ENCODE measurements around the gene LZTS3.
"Not testable (repeated sequence)": the region's sequence is repeated elsewhere in the genome, so short reads cannot be mapped to it uniquely, and the experiment has no call there.

LZTS3 gene

DNA sequence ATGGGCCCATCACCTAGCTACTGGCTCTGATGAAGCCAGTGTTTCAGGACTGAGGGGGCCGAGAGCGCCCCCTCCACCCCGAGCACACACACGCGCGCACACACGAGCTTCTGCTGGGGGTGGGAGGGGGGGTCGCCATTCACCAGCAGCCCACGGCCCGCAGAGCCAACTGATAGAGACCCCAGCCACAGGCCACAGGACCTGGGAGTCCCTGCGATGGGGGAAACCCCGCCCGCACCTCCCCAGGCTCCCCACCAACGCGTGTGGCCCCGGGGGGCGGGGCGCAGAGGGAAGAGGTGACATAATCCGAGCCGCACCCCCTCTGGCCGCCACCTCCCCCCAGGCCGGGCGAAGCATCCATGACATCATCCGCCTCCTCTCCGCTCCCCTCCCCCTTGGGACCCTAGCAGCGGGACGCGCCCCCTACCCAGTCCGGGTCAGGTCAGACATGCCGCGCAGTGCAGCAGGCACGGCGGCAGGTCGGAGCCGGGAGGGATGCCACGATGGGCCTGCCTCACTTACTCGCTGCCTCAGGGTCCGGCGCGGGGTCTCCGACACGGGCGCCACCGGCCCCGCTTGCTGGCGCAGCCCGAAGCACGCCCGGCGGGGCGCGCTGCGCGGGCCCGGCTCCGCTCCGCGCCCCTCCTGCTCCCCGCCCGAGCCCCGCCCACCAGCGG, at the start of gene LZTS3:
Gene LZTS3 (minus strand): TSS at position 617 of the 677 bp plus-strand sequence. CDS start 6,386 bp downstream, outside the sequence.
- peak; percentile 49 to 66 for DNase-seq

DNA sequence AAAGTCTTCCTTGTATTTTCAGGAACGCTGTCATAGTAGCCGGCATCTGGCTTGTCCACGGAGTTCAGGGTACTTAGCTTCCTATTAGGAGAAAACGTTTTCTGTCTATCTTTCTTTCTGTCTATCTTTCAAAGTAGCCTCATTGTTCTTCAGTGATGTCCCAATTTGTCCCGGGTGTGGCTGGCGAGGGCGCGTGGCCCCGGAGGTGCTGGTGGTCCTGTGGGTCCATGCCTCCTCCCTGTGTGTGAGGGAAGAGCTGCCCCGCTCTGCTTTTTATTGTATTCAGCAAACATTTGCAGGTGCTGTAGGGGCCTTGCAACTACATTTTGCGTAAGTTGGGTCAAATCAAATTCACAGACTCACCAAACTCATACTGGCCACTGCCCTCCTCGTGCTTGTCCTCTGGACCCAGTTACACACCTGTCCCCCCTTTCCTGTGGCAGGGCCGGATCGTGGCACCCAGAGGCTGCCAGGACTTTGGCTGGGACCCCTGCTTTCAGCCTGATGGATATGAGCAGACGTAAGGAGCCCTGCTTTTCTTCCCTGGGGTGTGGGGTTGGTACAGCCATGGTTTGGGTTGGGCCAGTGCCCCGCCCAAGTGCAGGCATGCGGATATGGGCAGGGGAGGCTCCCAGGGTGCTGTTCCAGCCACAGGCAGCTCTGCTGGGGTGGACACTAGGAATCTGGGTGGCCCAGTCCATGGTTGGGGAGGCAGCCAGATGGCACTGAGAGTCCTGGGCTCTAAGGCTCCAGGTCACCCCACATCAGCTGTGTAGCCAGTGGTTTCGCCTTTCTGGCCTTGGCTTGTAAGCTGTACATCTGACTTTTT, 48.3 kb upstream of the LZTS3 start:
- DNase-seq = no peak

DNA sequence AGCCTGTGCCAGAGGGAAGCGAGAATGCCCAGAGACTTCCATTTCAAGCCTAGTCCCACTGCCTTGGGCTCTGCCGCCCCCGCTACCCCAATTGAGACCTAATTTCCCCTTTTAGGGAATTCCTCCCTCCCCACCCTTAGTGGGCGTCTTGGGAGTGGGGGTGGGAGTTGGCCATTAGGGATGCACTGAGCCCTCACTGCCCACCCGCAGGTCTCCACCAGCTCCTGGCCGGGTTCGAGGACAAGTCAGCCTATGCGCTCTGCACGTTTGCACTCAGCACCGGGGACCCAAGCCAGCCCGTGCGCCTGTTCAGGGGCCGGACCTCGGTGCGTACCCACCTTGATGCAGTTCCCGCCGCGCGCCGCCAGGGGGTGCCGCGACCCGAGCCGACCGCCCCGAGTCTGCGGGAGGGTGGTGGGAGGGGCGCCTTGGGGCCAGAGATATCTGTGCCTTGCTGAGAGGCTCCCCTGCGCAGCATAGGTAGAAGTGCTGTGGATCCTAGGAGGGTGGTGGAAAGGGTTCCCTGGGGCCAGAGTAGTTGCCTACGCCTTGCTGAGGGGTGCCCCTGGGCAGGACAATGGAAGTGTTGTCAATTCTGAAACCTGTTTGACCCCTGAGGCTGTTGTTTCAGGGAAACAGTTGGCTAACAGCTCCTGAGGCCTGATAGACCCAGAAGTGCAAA, 45.1 kb upstream of the LZTS3 start:
- DNase-seq = peak; percentile 66 to 73

DNA sequence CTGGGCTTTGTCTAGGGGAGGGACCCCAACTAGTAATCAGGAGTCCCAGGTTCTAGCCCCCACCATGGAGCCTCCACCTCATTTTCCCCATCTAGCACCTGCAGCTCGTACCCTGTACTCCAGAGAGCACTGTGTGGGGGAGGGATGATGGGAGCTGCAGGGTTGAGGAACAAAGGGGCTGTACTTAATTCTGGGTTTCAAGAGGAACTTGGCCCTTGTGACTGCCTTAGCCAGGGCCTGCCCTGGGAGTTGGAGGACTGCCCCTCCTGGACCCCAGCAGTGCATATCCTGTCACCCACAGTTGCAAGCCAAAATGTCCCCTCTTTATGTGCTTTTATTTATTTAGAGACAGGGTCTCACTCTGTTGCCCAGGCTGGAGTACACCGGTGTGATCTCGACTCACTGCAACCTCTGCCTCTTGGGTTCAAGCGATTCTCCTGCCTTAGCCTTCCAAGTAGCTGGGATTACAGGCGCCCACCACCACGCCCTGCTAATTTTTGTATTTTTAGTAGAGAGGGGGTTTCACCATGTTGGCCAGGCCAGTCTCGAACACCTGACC, 42.1 kb upstream of the LZTS3 start:
- DNase-seq = not testable (repeated sequence)

DNA sequence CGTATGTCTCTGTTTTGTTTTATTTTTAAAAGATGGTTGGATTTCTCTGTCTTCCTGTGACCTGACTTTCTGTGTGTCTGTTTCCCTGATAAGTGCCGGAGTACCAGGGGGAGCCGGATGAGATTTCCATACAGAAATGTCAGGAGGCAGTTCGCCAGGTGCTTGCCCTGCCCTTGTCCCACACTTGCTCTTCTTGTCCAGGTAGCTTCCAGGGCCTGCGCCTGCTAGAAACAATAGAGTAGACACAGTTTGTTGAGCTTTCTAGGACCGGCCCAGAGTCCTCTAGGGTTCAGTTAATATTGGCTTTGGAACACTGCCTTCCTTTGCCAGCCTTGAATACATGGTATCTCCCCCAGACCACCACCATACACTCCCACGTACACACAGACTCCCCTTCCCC, 39.9 kb upstream of the LZTS3 start:
- no peak for DNase-seq

DNA sequence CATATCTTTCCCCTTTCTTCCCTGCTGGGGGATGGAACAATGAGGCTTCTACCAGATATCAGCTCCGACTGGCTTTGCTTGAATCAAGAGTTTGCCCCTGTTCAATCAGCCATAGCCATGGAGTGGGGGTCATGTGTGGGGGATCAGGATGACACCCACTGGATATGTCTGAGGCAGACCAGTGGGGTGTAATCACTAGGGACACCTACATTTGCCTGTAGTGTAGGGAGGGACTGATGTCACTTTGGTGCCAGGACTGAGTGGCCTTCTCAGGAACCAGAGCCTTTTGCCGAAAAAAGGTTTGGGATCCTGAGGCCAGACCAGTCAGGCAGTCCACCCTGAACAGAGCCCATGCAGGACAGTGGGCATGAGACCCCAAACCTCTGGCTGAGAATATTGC, 37.0 kb upstream of the LZTS3 start:
- DNase-seq = no peak

DNA sequence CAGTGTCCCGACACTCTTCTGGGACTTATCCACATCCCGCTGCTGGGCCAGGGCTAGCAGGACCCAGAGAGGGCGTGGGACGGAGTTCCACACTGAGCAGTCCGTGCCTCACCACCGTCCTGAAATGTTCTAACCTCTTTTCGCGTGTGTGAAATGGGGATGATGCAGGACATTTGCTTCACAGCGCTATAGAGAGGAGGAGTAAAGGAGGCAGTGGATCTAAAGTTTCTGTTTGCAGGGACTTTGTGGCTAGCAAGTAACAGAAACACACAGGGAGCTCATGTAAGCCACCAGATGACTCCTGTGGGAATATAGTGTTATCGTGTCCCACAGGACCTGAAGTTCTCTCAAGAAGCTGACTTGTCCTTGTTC, 36.6 kb upstream of the LZTS3 start:
- no peak for DNase-seq

DNA sequence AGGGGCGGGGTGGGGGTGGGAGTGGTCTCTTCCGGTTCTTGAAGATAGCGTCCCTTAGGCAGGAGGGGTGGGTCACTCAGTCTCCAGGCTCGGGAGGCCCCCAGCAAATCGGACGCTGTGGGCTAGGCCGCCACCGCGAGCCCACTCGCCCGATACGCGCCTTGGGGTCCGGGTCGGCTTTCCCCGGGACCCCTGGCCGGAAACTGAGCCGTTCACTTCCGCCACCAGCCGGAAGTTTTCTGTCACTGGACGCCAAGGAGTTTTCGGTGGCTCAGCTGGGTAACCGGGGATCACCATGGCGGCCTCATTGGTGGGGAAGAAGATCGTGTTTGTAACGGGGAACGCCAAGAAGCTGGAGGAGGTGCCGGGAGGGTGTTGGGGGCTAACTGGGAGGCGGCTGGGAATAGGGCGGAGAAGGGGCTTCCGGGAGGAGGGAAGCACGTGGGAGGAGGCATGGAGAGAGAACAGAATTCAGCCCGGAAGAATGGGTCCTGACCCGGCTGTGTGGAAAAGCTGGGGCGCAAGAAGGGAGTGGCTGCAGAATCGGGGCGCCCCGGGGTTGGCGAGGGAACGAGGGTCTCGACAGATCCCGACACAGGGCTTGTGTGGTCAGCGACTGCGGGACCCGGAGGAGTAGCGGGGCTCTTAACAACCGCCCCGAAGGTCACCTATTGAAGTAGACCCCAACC, 36.1 kb upstream of the LZTS3 start, which contains the start of gene ITPA:
Gene ITPA (plus strand): TSS at position 242 of the 689 bp plus-strand sequence. CDS start 54 bp downstream, at position 296.
- peak; percentile 42 to 76 for DNase-seq

DNA sequence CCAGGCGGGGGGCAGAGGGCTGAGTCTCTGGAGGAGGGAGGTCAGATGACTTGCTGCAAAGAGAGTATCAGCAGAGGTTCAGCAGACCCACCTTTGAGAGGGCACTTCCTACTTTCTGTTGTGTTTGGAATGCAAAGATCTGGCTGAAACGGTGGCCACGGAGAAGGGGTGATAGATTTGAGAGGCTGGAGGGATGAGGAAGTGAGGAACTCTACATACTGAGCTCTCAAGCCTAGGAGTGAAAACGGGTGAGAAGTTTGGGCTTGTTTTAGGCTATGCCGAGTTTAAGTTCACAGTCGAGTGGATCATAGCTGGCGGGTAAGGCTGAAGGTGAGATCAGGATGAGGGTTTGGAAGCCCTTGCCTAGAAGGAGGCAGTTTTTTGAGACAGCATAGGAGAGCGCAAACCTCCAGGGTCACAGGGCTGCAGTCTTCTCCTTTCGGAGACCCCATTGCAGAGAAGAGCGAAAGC, 35.5 kb upstream of the LZTS3 start:
- no peak for DNase-seq

DNA sequence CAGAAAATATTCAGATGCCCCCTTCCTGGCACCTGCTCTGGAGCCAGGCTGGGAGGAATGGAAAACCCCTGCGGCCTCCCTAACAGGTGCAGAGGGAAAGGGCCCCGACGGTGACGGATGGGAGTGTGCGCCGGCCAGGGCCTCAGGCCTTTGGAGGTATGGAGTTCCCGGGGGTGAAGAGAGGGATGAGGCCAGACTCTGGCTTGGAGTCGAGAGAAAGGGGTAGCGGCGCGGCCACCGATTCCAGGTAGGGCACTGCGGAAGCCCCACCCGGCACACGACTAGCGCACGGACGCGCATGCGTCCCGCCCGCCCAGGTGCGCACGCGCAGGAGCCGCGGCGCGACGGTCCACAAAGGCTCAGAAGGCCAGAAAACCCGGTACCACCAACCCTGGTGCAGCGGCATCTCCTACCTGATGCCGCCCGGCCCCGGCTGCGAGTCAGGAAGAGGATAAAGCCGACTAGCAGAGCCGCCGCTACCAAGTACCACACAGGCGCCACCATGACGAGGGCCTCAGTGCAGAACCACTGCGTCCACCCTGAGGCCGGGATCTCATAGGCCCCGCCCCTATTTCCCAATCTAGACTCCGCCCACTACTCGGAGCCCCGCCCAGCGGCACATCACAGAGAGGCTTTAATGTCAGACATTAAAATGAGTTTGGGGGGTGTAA, 30.9 kb upstream of the LZTS3 start, which contains the start of gene DDRGK1:
Gene DDRGK1 (minus strand): TSS at position 559 of the 671 bp plus-strand sequence. CDS start 55 bp downstream, at position 504.
- peak; percentile 76 to 82 for DNase-seq

DNA sequence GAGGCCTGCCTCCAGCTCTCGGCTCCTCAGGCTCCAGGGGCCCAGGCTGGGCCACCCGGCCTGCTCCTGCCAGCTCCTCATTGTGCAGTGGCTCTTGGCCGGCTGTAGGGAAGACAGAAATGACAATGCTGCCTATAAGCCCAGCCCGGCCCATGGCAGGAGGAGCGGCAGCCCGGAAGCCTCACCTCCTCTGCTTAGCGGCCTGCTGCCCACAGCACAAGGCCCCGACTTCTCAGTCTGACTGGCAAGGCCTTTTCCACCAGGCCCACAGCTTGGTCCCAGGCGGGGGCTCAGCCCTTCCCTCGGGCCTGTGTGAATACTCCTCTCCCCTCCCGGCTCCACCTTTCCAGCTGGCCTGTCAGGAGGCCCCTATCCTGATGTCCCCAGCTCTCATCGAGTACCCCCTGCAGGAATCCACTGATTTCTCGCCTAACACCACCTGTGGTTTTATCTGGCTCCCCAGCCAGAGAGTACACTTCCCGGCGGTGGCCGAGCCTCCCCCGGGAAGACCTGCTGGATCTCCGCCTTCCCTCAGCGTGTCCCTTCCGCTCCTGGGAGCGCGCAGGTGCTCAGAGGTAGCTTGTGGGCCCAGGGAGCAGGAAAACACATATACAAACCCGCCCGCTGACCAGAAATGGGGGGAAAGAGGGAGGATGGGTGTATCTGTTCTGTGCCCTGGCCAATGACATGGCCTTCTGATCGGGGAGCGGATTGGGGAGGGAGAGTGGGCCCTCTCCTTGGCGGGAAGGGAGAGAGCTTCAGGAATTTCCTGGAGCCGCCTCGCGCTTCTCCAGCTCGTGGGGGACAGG, 30.2 kb upstream of the LZTS3 start:
- DNase-seq = peak; percentile 42 to 55

DNA sequence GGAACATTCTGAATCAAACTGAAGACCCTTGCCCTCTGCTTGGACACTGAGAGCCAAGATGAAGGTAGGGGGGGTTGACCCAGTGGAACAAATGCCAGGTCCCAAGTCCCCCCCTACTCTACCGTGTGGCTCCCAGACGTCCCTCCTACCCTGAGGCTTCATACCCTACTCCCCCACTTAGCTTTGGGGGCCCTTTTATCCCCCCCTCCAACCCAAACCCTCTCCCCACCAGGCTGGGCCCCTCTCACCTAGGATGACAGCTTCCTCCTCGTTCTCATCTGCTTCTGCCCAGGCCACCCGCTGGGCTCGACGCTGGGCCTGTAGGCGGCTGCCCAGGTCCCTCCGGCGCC, 29.6 kb upstream of the LZTS3 start:
- DNase-seq = no peak

DNA sequence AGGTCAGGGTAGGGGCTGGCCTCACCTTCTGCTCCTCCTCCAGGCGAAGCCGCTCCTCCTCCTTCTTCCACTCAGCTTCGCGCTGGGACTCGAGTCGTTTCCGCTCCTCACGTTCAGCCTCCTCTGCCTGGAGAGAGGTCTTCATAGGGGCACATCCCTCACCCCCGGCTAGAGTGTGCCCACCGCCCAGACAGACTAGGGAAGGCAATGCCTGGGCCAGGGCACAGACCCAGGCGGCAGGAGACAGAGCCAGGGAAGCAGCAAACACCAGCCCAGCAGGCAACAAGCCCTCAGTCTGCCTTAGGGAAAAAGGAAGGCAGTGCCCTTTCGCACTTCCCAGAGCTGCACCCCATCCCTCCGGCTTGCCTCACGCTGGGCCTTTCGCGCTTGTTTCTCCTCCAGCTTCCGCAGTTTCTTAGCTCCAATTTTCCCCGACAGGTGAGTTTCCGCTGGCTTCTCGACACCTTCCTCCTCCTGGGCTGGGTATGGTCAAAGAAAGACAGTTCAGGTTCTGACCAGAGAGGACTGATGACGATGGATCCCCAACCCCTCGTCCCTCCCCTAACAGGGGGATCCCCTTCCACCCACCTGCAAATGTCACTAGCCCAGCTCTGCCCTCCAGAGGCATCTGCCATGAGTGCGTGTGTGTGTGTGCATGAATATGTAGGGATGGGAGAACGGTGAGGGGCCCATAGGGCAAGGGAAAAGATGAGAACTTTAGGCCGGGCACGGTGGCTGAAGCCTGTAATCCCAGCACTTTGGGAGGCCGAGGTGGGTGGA, 26.8 kb upstream of the LZTS3 start:
- no peak for DNase-seq

DNA sequence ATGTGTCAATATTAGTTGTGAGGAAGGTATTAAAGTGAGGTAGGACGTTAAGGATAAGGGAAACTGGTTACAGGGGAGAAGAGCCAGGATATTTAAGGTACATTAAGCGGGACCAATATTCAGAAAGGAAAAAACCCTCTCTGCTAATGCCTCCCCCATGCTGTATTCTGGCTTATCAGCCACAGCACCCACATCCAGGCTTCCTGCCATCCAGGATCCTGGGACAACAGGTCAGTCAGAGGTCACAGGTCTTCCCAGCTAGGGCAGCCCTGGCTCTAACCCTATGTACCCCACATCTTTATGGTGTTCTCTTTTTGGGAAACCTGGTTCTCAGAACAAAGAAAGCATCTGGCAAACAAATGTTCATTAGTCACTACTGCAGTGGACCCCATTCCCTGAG, 25.9 kb upstream of the LZTS3 start:
- no peak for DNase-seq

DNA sequence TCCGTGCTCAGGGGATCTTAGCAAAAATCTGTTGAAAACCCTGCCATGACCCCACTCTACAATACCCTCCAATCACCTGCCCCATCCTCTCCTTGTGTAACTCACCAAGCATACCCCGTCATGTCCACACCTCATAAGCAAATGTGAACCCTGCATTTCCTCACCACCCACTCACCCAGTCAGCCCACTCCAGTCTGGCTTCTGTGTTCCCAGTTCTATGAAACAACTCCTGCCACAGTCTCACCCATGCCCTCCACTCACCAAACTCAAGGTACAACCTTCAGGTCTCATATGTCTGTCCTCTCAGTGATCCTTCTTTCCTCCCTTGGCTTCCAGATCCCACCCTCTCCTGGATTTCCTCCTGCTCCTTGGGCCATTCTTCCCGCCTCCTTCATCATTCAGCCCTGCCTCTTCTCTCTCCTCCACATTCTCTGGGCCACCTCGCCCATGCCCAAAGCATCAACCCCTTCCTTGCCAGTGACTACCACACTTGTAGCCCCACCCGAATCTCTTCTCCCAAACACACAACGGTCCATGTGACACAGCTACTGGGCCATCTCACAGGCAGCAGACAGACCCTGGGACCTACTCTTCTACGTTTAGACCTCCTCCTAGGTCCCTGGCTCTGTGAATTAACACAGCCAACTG, 22.4 kb upstream of the LZTS3 start:
- no peak for DNase-seq

DNA sequence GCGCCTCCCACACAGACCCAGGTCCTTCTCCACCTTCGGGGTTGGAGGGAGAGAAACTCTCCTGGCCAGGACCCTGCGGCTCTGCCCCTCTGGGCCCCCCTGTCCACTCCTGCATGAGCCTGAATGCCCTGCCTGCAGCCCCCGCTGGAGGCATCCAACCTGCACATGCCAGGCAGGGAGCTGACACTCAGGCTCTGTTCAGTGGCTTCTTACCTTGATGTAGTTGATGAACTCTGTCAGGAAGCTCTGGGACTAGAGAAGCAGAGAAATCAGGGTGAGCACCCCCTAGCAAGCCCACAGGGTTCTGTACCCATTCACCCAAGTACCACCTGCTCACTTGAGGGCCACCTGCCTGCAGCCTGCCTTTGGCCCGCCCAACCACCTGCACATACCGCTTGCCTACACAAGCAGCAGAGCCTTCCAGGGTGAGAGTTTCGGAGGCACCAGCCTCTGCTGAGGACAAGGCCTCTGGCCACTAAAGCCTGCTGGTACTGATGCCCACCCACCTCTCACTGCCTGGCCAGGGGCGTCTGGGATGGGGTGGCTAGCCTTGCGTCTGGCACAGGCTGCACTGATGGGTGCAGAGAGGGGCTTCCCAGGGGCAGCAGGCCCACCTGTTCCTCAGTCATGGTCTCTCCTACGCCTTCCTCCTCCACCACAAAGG, 21.4 kb upstream of the LZTS3 start:
- DNase-seq = no peak

DNA sequence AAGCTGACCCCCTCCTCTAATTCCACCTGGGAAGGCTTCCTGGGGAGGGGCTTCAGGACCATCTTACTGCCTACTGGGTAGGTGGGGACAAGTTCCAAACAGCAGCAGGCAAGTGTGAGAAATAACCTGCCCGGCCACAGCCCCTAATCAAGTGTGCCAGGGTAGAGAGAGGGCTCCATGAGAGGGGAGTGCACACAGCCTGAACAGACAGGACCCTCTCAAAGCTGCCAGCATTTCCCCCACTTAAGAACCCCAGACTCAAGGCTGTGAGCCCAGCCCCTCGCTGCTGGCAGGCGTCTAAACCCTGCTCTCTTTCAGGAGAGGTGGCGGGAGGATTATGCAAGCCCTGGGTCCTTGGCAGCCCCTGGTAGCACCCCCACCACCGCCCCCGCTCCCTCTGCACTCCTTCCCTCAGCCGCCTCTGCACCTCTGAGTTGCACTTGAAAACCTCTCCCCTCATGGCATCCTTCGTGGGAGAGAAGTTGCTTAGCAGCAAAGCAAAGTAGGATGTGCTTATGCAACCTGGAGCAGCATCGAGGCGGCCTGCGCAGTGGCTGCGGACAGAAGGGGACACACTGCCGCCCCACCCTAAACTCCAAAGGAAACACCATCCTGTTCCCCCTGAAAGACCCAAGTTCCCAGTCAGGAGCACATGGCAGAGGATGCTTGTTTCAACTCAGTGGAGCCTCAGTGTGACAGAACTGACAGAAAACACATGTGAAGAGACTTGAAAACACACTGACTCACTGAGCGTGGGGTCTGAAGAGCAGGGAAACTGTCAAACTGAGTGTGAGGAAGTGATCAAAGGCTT, 20.7 kb upstream of the LZTS3 start:
- no peak for DNase-seq

Data from SHP77 (cell line).